HG03469 (cell line): Measurements from ENCODE around the gene CHTOP.
"Not testable (repeated sequence)": the region's sequence is repeated elsewhere in the genome, so short reads cannot be mapped to it uniquely, and the experiment has no call there.

Experiments
- ATAC-seq: cut with Tn5 transposase; IDR thresholded peaks from one replicate; pipeline ENCODE4 v1.9.1; 2021; ENCODE audit warnings: mild to moderate bottlenecking, moderate library complexity, moderate number of reproducible peaks; ENCODE audit not compliant: unreplicated experiment

Gene CHTOP

GRCh38 chr1:153658400-153659174 is 24.7 kb downstream of the CHTOP start, which contains the start of gene SNAPIN:
TSS of gene SNAPIN (plus strand) at chr1:153658703. CDS start at chr1:153658744, 41 bp downstream.
- peak; percentile 74 for ATAC-seq

DNA sequence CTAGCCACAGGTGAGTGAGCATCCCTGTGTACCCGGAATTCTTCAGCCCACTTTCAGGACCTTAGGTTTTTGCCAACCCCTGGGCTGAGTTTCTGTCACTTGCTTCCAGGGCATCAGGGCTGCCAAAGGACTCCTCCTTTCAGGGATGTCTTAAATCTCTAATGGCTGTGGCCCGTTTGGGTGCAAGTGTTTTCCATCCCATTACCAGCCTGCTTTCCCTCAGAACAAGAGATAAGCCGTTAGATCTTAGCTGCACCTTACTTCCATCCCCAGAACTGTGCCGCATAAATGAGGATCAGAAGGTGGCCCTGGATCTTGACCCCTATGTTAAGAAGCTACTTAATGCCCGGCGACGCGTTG is 25.3 kb downstream of the CHTOP start:
- peak; percentile 7 for ATAC-seq

DNA sequence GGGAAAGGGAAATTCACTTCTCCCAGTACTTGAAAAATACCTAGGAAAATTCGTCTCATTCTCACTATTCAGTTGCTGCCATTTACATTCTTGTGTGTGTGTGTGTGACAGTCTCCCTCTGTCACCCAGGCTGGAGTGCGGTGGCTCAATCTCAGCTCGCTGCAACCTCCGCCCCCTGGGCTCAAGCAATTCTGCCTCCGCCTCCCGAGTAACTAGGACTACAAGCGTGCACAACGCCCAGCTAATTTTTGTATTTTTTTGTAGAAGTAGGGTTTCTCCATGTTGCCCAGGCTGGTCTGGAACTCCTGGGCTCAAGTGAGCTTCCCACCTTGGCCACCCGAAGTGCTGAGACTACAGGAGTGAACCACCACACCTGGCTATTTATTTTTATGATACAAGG is 25.8 kb downstream of the CHTOP start:
- no peak for ATAC-seq

DNA sequence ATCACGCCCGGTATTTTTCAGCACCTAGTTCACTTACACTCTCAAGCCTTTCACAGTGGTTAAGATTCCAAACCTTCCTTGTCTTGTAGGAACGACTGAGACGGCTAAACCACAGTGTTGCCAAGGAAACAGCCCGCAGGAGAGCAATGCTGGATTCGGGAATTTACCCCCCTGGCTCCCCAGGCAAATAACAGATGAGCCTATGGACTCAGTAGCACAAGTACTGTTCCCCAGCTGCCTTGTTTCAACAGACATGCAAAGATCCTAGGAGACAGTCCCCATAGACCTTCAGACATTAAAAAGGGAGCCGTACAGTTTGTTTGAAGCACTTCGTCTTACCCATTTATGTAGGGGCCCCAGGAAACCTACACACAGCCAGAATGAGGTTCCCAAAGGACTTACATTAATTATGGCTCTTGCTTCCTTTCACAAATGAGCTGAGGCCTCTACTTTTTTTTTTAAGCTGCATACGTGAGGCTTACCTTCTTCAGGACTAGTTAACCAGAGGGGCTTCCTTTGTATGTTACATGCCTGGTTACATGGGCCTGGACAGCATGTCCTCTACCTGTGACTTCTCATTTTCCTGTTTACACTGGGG is 27.3 kb downstream of the CHTOP start:
- no peak for ATAC-seq

DNA sequence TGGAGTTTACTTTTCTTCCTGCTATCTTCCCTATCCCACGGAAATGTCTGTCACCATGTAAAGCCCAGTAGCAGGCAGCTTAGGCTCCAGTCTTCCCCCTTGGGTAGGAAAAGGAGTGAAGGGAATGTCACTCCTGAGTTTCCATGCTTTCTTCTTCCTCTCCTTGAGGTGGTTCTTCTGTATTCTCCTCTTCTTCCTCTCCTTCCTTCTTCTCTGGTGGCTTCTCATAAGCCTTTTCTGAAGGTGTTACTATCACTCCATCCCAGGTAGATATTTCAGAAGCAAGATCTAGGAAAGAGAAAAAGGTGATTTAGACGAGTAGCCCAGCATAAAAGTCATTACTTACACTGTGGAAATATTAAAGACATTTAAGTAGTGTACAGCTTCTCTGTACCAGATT is 28.4 kb downstream of the CHTOP start:
- ATAC-seq: no peak

- ATAC-seq: no peak
Observed at GRCh38 chr1:153663211-153663610, 29.3 kb downstream of the CHTOP start.

- no peak for ATAC-seq
Observed at GRCh38 chr1:153667439-153667838, 33.6 kb downstream of the CHTOP start.

DNA sequence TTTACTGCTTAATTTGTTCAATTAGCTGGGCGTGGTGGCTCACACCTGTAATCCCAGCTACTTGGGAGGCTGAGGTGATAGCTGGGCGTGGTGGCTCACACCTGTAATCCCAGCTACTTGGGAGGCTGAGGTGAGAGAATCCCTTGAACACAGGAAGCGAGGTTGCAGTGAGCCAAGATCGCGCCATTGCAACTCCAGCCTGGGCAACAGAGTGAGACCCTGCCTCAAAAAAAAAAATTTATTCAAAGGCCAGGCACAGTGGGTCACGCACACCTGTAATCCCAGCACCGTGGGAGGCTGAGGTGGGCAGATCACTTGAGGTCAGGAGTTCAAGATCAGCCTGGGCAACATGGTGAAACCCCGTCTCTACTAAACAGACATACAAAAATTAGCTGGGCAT is 34.8 kb downstream of the CHTOP start:
- not testable (repeated sequence) for ATAC-seq

DNA sequence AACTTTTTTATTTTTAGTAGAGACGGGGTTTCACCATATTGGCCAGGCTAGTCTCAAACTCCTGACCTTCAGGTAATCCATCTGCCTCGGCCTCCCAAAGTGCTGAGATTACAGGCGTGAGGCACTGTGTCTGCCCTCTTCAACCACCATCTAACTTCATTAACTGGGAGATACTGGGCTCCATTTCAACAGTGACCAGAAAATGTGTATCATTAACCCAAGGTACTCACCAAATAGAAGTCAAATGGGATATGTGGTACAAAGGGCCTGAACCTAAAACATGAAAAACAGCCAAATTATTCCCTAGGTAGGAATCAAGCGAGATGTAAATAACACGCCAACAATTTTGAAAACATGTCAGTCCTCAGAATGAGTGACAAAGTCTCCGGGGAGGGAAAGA is 35.7 kb downstream of the CHTOP start:
- no peak for ATAC-seq

- no peak for ATAC-seq
Observed at GRCh38 chr1:153670257-153670858, 36.5 kb downstream of the CHTOP start.

GRCh38 chr1:153670859-153671627 is 37.2 kb downstream of the CHTOP start, which contains the start of gene ILF2:
TSS of gene ILF2 (minus strand) at chr1:153670993. CDS start at chr1:153670922, 71 bp downstream.
- ATAC-seq: peak; percentile 83

DNA sequence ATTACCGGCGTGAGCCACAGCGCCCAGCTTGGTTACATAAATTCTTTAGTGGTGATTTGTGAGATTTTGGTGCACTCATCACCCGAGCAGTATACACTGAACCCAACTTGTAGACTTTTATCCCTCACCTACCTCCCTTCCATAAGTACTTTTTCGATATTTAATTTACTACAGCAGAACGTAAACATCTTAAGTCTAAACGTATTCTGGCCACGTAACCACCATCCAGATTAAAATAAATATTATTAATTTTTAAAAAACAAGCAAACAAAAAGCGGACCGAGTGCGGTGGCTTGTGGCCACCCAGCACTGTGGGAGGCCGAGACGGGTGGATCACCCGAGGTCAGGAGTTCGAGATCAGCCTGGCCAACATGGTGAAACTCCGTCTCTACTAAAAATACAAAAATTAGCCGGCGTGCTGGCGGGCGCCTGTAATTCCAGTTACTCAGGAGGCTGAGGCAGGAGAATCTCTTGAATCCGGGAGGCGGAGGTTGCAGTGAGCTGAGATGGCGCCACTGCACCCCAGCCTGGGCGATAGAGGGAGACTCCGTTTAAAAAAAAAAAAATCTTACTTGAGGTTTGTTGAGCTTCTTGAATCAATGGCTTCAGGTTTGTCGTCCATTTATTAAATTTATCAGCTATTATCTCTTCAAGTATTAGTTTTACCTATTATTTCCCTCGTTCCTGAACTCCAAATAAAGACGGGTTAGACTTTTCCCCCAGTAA is 37.9 kb downstream of the CHTOP start:
- not testable (repeated sequence) for ATAC-seq

- no peak for ATAC-seq
Observed at GRCh38 chr1:153673511-153673910, 39.6 kb downstream of the CHTOP start.

GRCh38 chr1:153677718-153678518 is 44.1 kb downstream of the CHTOP start:
- ATAC-seq: no peak

DNA sequence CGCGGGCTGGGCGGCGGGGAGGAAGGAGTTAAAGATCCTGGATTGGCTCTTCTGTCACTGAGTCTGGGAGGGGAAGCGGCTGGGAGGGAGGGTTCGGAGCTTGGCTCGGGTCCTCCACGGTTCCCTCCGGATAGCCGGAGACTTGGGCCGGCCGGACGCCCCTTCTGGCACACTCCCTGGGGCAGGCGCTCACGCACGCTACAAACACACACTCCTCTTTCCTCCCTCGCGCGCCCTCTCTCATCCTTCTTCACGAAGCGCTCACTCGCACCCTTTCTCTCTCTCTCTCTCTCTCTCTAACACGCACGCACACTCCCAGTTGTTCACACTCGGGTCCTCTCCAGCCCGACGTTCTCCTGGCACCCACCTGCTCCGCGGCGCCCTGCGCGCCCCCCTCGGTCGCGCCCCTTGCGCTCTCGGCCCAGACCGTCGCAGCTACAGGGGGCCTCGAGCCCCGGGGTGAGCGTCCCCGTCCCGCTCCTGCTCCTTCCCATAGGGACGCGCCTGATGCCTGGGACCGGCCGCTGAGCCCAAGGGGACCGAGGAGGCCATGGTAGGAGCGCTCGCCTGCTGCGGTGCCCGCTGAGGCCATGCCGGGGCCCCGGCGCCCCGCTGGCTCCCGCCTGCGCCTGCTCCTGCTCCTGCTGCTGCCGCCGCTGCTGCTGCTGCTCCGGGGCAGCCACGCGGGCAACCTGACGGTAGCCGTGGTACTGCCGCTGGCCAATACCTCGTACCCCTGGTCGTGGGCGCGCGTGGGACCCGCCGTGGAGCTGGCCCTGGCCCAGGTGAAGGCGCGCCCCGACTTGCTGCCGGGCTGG is 44.9 kb downstream of the CHTOP start, which contains the start of gene NPR1:
Gene NPR1 (plus strand): TSS at position 170 of the 818 bp plus-strand sequence. CDS start 421 bp downstream, at position 591.
- no peak for ATAC-seq

DNA sequence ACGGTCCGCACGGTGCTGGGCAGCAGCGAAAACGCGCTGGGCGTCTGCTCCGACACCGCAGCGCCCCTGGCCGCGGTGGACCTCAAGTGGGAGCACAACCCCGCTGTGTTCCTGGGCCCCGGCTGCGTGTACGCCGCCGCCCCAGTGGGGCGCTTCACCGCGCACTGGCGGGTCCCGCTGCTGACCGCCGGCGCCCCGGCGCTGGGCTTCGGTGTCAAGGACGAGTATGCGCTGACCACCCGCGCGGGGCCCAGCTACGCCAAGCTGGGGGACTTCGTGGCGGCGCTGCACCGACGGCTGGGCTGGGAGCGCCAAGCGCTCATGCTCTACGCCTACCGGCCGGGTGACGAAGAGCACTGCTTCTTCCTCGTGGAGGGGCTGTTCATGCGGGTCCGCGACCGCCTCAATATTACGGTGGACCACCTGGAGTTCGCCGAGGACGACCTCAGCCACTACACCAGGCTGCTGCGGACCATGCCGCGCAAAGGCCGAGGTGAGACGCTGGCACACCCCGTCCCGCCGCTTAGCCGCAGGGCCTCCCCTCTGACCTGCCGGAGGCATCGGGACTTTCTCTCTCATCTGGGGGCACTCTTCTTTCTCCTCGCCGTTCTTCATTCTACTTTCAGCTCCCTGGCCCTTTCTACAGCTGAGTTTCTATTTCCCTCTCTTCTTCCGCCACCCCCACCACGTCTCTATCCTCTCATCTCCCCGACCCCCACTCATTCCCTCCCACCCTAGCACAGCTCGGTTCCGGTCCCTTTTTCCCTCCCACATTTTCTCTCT is 45.7 kb downstream of the CHTOP start:
- ATAC-seq: no peak

GRCh38 chr1:153680120-153680403 is 46.2 kb downstream of the CHTOP start:
- ATAC-seq: no peak

DNA sequence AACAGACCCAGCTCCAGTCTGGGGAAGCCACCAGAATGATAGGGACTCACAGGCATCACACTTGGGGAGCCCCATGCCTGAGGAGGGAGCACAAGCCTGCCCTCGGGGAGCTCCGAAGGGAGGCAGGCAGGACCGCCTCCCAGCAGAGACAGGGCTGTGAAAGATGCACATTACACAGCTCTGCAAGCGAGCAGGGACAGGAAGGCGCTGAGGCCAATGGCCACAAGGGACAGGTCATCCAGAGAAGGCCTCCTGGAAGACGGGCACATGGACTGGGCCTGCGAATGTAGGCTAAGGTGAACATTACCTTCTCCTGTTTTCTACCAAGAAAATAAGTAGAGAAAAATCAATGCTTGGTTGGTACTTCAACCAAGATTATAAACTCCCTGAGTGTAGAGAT is 48.9 kb downstream of the CHTOP start:
- no peak for ATAC-seq
